ENCODE data around the gene PPP1R14C.

The PPP1R14C gene

DNA sequence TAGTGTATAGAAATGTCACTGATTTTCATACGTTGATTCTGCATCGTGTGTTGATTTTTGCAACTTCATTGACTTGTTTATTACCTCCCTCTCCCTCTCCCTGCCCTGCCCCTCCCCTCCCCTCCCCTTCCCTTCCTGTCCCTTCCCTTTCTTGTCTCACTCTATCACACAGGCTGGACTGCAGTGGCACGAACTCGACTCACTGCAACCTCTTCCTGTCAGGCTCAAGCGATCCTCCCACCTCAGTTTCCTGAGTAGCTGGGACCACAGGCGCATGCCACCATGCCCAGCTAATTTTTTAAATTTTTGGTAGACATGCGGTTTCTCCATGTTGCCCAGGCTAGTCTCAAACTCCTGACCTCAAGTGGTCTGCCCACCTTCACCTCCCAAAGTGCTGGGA lies 19.2 kb upstream of the PPP1R14C start:
- no peak for TF ChIP-seq SIN3A (IDR thresholded peaks at IDR 0.05; ENCODE audit: borderline replicate concordance, insufficient read depth, low read length)
- no peak for TF ChIP-seq FOXP2 (optimal IDR thresholded peaks at IDR 0.05; ENCODE audit: borderline replicate concordance, extremely low read depth, extremely low read length, insufficient read depth)
- no peak for TF ChIP-seq POLR2AphosphoS5 (IDR thresholded peaks at IDR 0.05; ENCODE audit: low read depth, low read length)
- TF ChIP-seq, protein P1, sequence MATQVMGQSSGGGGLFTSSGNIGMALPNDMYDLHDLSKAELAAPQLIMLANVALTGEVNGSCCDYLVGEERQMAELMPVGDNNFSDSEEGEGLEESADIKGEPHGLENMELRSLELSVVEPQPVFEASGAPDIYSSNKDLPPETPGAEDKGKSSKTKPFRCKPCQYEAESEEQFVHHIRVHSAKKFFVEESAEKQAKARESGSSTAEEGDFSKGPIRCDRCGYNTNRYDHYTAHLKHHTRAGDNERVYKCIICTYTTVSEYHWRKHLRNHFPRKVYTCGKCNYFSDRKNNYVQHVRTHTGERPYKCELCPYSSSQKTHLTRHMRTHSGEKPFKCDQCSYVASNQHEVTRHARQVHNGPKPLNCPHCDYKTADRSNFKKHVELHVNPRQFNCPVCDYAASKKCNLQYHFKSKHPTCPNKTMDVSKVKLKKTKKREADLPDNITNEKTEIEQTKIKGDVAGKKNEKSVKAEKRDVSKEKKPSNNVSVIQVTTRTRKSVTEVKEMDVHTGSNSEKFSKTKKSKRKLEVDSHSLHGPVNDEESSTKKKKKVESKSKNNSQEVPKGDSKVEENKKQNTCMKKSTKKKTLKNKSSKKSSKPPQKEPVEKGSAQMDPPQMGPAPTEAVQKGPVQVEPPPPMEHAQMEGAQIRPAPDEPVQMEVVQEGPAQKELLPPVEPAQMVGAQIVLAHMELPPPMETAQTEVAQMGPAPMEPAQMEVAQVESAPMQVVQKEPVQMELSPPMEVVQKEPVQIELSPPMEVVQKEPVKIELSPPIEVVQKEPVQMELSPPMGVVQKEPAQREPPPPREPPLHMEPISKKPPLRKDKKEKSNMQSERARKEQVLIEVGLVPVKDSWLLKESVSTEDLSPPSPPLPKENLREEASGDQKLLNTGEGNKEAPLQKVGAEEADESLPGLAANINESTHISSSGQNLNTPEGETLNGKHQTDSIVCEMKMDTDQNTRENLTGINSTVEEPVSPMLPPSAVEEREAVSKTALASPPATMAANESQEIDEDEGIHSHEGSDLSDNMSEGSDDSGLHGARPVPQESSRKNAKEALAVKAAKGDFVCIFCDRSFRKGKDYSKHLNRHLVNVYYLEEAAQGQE (IDR thresholded peaks at IDR 0.05; ENCODE audit: insufficient read depth in 1 of 2, low read depth in 2 of 2, low read length in 2 of 2): no peak
- no peak for TF ChIP-seq TAF1 (IDR thresholded peaks at IDR 0.05; ENCODE audit: borderline replicate concordance, insufficient read depth, low read length)

DNA sequence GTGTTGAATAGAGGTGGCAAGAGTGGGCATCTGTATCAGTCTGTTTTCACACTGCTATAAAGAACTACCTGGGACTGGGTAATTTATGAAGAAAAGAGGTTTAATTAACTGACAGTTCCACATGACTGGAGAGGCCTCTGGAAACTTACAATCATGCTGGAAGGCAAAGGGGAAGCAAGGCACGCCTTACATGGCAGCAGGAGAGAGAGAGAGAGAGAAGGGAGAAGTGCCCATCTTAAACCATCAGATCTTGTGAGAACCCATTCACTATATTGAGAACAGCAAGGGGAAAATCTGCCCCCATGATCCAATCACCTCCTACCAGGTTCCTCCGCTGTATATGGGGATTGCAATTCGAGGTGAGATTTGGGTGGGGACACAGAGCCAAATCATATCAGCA lies 18.6 kb upstream of the PPP1R14C start:
- no peak for TF ChIP-seq SIN3A (IDR thresholded peaks at IDR 0.05; ENCODE audit: borderline replicate concordance, insufficient read depth, low read length)
- TF ChIP-seq POLR2AphosphoS5 (IDR thresholded peaks at IDR 0.05; ENCODE audit: low read depth, low read length): no peak
- no peak for TF ChIP-seq FOXP2 (optimal IDR thresholded peaks at IDR 0.05; ENCODE audit: borderline replicate concordance, extremely low read depth, extremely low read length, insufficient read depth)
- TF ChIP-seq, protein P1 (IDR thresholded peaks at IDR 0.05; ENCODE audit: insufficient read depth in 1 of 2, low read depth in 2 of 2, low read length in 2 of 2): no peak
- no peak for TF ChIP-seq TAF1 (IDR thresholded peaks at IDR 0.05; ENCODE audit: borderline replicate concordance, insufficient read depth, low read length)

DNA sequence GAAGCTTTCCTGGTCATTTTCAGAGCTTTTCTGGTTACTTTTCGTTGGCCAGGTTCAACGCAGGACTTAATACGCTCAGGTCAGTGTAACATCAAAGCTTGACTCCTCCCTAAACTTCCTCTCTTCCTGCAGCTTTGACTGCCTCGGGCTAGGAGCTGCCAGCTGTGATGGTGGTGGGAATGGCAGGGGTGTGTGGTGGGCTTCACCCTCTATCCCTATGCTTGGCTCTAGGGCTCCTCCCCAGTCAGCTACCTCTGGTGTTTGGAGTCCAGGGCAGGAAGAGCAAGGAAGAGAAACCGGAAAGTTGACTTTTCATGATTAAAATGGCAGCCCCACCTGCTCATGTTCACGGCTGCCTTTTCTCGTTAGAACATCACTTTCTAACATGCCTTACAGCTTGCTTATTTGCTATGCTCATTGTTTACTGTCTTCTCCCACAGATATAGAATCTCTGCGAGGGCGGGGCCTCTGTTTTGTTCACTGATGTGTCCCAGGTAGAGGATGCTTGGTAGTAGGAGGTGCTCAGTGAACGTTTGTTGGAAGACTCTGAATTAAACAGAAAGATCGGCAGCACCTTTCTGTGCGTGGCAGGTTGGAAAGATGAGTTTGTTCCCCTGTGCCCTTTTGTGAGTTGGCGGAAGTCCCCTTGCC lies 16.1 kb upstream of the PPP1R14C start:
- TF ChIP-seq, protein P1 (IDR thresholded peaks at IDR 0.05; ENCODE audit: insufficient read depth in 1 of 2, low read depth in 2 of 2, low read length in 2 of 2): no peak
- TF ChIP-seq TAF1 (IDR thresholded peaks at IDR 0.05; ENCODE audit: borderline replicate concordance, insufficient read depth, low read length) (no peak), SIN3A (IDR thresholded peaks at IDR 0.05; ENCODE audit: borderline replicate concordance, insufficient read depth, low read length) (no peak), POLR2AphosphoS5 (IDR thresholded peaks at IDR 0.05; ENCODE audit: low read depth, low read length) (no peak), FOXP2 (optimal IDR thresholded peaks at IDR 0.05; ENCODE audit: borderline replicate concordance, extremely low read depth, extremely low read length, insufficient read depth) (no peak)

DNA sequence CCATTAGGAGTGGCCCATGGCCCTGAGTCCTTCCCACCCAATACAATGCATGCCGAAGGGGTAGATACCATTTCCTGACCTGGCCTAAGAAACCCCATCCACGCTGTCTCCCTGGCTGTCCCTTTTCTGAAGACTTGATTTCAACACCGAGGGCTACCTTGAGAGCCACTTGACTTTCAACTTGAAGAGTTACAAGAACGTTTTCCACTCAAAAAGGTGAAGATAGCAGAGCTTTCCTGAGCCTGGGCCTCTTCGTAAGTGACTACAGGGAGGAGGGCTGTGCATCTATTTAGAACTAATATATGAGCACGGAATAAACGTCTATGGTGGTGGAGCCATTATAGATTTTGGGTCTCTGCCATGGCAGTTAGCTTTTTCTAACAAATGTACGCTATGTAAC lies 14.4 kb upstream of the PPP1R14C start:
- TF ChIP-seq, protein P1 (IDR thresholded peaks at IDR 0.05; ENCODE audit: insufficient read depth in 1 of 2, low read depth in 2 of 2, low read length in 2 of 2): no peak
- TF ChIP-seq SIN3A (IDR thresholded peaks at IDR 0.05; ENCODE audit: borderline replicate concordance, insufficient read depth, low read length) (no peak), TAF1 (IDR thresholded peaks at IDR 0.05; ENCODE audit: borderline replicate concordance, insufficient read depth, low read length) (no peak), FOXP2 (optimal IDR thresholded peaks at IDR 0.05; ENCODE audit: borderline replicate concordance, extremely low read depth, extremely low read length, insufficient read depth) (no peak), POLR2AphosphoS5 (IDR thresholded peaks at IDR 0.05; ENCODE audit: low read depth, low read length) (no peak)
